Epithelial cell of esophagus (primary cell): ENCODE data around the gene TMEM163.
A peak's percentile ranks its signal among the peaks of the same experiment; 100 is the strongest.

Experiments used
- DNase-seq: peaks from one replicate; pipeline ENCODE4 v3.0.0; 2010; ENCODE audit warnings: low read depth
- H3K4me3 ChIP-seq: 2 replicates; pipeline ENCODE4 v1.5.1; 2011; ENCODE audit warnings: mild to moderate bottlenecking, low read length, control low read depth
- CTCF ChIP-seq: IDR thresholded peaks from 2 replicates; pipeline ENCODE4 v1.5.1; 2011; ENCODE audit warnings: low read depth, mild to moderate bottlenecking, low read length, control low read depth, inconsistent platforms; ENCODE audit not compliant: insufficient read depth; ENCODE audit errors: missing control alignments

TMEM163 gene

DNA sequence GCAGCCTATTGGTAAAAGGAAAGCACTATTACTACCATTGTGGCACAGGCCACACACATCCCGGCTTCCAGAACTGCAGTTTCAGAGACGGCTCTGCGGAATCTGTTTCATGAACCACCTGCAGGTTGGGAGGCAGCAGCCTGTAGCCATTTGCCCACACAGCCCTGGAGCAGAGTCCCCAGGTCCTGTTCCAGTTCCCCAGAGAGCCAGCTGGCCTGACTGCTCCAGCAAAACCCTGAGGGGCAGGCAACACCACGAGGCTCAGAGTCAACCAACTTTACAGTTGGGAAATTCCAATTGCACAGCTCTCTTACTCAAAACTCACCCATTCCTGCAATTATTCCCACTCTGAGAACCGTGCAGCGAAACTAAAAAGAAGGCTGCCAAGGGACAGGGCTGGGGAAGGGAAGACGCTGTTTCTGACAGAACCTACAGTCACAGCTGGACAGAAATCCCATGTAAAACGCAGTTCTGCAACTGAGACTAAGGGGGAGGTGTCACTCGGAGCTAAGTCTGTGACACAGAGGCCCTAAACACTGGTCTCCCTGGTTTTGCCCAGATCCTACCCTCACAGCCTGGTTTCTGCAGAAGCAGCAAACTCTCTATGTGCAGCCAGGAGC, 219.4 kb downstream of the TMEM163 start:
- H3K4me3 ChIP-seq, result no peak overlapping the region
- no peak for DNase-seq
- TF ChIP-seq CTCF, result no peak

DNA sequence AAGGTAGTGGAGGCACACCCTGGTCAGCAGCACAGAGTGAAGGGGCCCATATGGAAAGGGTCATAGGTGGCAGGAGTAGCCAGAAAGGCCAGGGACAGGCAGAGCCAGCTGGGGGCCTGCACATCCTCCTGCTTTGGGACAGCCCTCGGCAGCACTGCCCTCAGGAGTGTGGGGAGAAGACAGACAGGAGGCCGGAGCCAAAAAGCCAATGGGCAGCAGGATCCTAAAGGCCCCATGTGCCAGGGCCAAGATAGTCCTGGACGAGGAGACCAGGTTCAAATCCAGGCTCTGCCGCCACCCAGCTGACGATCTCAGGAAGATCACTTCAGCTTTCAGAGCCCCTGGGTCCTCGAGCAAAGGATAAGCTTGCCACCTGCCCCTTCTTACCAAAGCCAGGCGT, 220.1 kb downstream of the TMEM163 start:
- TF ChIP-seq CTCF, result no peak
- H3K4me3 ChIP-seq, result no peak overlapping the region
- no peak for DNase-seq

GRCh38 chr2:134493797-134494196, 225.0 kb downstream of the TMEM163 start:
- DNase-seq, result no peak
- H3K4me3 ChIP-seq, result no peak overlapping the region
- TF ChIP-seq CTCF, result no peak

GRCh38 chr2:134491771-134492441, 226.9 kb downstream of the TMEM163 start:
- DNase-seq, result peak; percentile 32
- peak; percentile 44 for TF ChIP-seq CTCF
- no peak overlapping the region for H3K4me3 ChIP-seq

DNA sequence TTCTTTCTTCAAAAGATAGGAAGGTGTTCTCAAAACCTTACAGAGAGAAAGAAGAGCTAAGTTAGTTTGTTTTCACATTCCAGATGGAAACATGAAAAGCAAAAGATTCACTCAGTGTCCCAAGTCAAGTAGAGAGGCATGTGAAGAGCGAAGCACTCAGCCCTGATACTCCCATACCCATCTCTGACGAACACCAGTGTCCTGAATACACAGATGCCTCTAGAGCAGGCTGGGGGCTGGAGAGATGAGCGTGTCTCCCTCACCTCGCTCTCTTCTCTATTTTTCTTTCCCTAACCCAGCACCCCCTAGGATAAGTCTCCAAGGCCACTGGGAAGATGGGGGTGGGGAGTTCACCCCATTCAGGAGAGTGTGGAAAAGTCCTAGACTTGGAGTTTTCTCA, 227.8 kb downstream of the TMEM163 start:
- TF ChIP-seq CTCF, result no peak
- DNase-seq, result no peak

DNA sequence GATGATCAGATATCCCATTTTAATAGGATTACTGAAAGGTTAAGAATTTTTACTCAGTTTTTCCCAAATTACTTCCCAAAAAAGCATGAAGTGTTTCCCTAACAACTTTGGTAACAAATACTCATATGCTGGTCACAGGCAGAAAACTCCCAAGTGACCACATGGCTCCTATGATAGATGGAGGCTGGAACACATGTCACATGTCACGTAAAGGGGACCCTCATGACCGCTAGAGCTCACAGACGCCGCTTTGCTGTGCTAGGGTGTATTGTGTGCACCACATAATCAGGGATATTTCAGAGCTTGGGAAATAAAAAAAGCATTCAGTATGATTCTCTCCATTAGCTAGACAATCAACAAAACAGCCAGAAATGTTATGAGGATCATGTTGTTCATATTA, 228.2 kb downstream of the TMEM163 start:
- H3K4me3 ChIP-seq, result no peak overlapping the region
- no peak for DNase-seq
- no peak for TF ChIP-seq CTCF

More for the DNA sequence above, 227.8 kb downstream of the TMEM163 start:
- no peak overlapping the region for H3K4me3 ChIP-seq

- DNase-seq, result no peak
- no peak for TF ChIP-seq CTCF
Observed at GRCh38 chr2:134489732-134490384, 228.9 kb downstream of the TMEM163 start.

More at GRCh38 chr2:134489732-134490384, 228.9 kb downstream of the TMEM163 start:
- H3K4me3 ChIP-seq, result no peak overlapping the region
